HUES64 (cell line): Measurements from ENCODE around the gene GGCX.

Experiments
- H3K27ac ChIP-seq: 2 replicates; pipeline ENCODE4 v1.7.0; 2013; ENCODE audit warnings: low read depth, low read length, inconsistent platforms
- H3K27me3 ChIP-seq: 2 replicates; pipeline ENCODE4 v1.6.1; 2013; ENCODE audit warnings: mild to moderate bottlenecking, low read length; ENCODE audit not compliant: insufficient read depth
- H3K36me3 ChIP-seq: 2 replicates; pipeline ENCODE4 v1.6.1; 2013; ENCODE audit warnings: mild to moderate bottlenecking, low read length; ENCODE audit not compliant: insufficient read depth
- H3K4me1 ChIP-seq: 2 replicates; pipeline ENCODE4 v1.6.1; 2013; ENCODE audit warnings: mild to moderate bottlenecking, low read length, moderate library complexity; ENCODE audit not compliant: insufficient read depth
- H3K4me3 ChIP-seq: 2 replicates; pipeline ENCODE4 v1.5.1; 2013; ENCODE audit warnings: mild to moderate bottlenecking, low read length, moderate library complexity
- H3K9ac ChIP-seq: 2 replicates; pipeline ENCODE4 v1.6.1; 2013; ENCODE audit warnings: mild to moderate bottlenecking, low read depth, low read length
- H3K9me3 ChIP-seq: 2 replicates; pipeline ENCODE4 v1.6.1; 2013; ENCODE audit warnings: low read depth, low read length; ENCODE audit not compliant: insufficient read depth
- WGBS: fragments of 150-250, 120-280 bp; methylation state at CpG from one replicate; pipeline ENCODE4 v1.1.7; 2013; ENCODE audit warnings: missing lambda C conversion rate; 5-methylcytosine and 5-hydroxymethylcytosine counted together

GGCX gene

GRCh38 chr2:85503851-85504777 lies 57.2 kb downstream of the GGCX start:
- Histone ChIP-seq H3K4me3 (no peak overlapping the region), H3K4me1 (peaks cover 7% of the 10 kb centered on the region), H3K27me3 (no peaks in the 10 kb centered on the region), H3K36me3 (no peaks in the 10 kb centered on the region), H3K27ac (no peak overlapping the region), H3K9me3 (no peaks in the 10 kb centered on the region), H3K9ac (no peak overlapping the region)
- 93% methylated on average over 18 of the region's 18 CpGs for WGBS

DNA sequence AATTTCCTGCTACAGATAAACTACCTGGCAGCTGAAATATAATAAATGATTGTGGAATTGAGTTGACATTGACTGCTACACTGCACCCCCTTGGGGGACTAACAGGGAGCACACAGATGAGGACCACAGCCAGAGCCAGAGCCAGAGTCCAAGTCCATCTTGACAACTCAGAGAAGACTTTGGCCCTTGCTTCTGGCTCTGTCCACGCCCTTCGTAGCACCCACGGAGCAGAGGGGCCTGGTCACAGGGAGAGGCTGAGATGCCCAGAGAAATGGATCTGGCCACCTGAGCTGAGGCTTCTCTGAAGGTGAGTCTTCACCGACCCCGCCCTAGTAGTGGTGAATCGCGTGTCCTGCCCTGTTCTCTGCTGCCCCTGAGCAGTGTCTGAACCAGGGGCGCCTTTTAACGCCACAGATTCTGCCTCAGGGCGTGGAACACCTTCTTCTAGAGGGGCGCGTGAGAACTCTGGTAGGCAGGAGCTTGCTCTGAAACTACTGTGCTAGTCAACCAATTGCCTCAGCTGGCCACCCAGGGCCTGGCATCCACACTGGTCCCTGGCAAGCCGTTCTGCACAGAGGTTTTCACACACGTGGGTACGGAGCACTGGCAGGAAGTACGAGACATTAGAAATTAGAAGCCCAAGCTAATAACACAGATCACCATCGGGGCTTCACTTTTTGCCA lies 58.0 kb downstream of the GGCX start:
- Histone ChIP-seq H3K4me1 (peaks cover 7% of the 10 kb centered on the region), H3K9me3 (no peaks in the 10 kb centered on the region), H3K27me3 (no peaks in the 10 kb centered on the region), H3K4me3 (no peak overlapping the region), H3K9ac (no peak overlapping the region), H3K27ac (no peak overlapping the region), H3K36me3 (no peaks in the 10 kb centered on the region)
- 92% methylated on average over 17 of the region's 17 CpGs for WGBS

GRCh38 chr2:85502720-85503119 lies 58.6 kb downstream of the GGCX start:
- peaks cover 7% of the 10 kb centered on the region for H3K4me1 ChIP-seq
- no peaks in the 10 kb centered on the region for H3K9me3 ChIP-seq
- H3K27me3 ChIP-seq: no peaks in the 10 kb centered on the region
- WGBS: 86% methylated on average over 3 of the region's 3 CpGs
- no peak overlapping the region for H3K27ac ChIP-seq
- H3K36me3 ChIP-seq: no peaks in the 10 kb centered on the region
- no peak overlapping the region for H3K9ac ChIP-seq
- no peak overlapping the region for H3K4me3 ChIP-seq

- Histone ChIP-seq H3K4me3 (no peak overlapping the region), H3K36me3 (no peaks in the 10 kb centered on the region), H3K4me1 (peaks cover 7% of the 10 kb centered on the region), H3K9ac (no peak overlapping the region), H3K9me3 (no peaks in the 10 kb centered on the region), H3K27ac (no peak overlapping the region), H3K27me3 (no peaks in the 10 kb centered on the region)
- 81% methylated on average over 3 of the region's 3 CpGs for WGBS
These were observed 60.0 kb downstream of the GGCX start for GRCh38 chr2:85501248-85501647.

GRCh38 chr2:85497944-85498630 lies 63.2 kb downstream of the GGCX start:
- Histone ChIP-seq H3K36me3 (no peaks in the 10 kb centered on the region), H3K4me3 (no peak overlapping the region), H3K27ac (no peak overlapping the region), H3K9me3 (no peaks in the 10 kb centered on the region), H3K4me1 (peaks cover 7% of the 10 kb centered on the region), H3K27me3 (no peaks in the 10 kb centered on the region), H3K9ac (no peak overlapping the region)
- 94% methylated on average over 2 of the region's 4 CpGs for WGBS

DNA sequence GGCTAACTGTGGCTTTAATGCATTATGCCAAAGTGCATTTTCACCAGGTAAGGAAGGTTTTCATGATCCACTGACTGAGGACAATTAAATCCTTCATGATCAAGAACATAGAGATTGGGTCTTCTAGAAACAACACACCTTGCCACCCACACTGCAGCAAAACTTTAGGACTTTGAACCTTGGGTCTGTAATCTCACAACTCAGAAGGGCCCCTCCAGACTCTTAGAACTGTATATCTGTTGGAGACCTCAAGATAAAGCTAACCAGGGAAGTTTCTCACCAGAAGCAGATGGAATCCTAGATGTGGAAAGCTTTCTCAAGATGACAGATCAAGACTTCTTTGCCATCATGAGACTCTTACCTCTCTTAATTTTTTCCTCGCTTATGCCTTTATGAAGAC lies 64.9 kb downstream of the GGCX start:
- Histone ChIP-seq H3K4me1 (peaks cover 7% of the 10 kb centered on the region), H3K9me3 (no peaks in the 10 kb centered on the region), H3K9ac (no peak overlapping the region), H3K27me3 (no peaks in the 10 kb centered on the region), H3K27ac (no peak overlapping the region), H3K36me3 (no peaks in the 10 kb centered on the region), H3K4me3 (no peak overlapping the region)
- WGBS: 100% methylated on average over 1 of the region's 1 CpG
